Vagina (tissue), 2 donors: ENCODE results near the gene ACSS1.

Experiments used
- POLR2A ChIP-seq, 2 donors: fragments of 450-650 bp; IDR thresholded peaks; one replicate each; pipeline ENCODE4 v1.6.1; 2017; ENCODE audit warnings: antibody characterized with exemption in 2 of 2, mild to moderate bottlenecking in 2 of 2, moderate library complexity in 2 of 2
- TF ChIP-seq, protein P1 (sequence below), 3 experiments: fragments of 450-650 bp in 2 of 3; fragments of 200-600 bp in 1 of 3; sonication (generic) in 1 of 3; IDR thresholded peaks; one replicate each; pipeline ENCODE4 v1.5.1; 2017 to 2019; ENCODE audit warnings: antibody characterized with exemption in 3 of 3, mild to moderate bottlenecking in 2 of 3, moderate library complexity in 2 of 3

DNA sequence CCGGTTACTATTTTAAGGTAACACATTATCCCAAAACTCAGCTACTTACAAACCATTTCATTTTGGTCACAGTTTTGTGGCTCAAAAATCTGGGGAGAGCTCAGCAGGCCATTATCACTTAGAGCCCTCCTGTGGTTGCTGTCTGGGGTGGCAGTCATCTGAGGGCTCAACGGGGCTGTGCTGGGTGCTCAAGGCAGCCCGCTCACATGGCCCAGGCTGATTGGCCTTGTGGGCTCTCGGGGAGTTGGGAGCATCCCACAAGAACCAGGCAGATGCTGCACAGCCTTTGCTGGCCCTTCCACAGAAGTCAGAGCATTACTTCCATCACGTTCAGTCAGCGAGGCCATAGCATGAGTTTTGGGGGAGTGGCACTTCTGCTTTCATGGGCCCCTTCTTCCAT is 30.3 kb upstream of the ACSS1 start:
- no peak for TF ChIP-seq POLR2A (IDR thresholded peaks at IDR 0.05)
- TF ChIP-seq, protein P1, sequence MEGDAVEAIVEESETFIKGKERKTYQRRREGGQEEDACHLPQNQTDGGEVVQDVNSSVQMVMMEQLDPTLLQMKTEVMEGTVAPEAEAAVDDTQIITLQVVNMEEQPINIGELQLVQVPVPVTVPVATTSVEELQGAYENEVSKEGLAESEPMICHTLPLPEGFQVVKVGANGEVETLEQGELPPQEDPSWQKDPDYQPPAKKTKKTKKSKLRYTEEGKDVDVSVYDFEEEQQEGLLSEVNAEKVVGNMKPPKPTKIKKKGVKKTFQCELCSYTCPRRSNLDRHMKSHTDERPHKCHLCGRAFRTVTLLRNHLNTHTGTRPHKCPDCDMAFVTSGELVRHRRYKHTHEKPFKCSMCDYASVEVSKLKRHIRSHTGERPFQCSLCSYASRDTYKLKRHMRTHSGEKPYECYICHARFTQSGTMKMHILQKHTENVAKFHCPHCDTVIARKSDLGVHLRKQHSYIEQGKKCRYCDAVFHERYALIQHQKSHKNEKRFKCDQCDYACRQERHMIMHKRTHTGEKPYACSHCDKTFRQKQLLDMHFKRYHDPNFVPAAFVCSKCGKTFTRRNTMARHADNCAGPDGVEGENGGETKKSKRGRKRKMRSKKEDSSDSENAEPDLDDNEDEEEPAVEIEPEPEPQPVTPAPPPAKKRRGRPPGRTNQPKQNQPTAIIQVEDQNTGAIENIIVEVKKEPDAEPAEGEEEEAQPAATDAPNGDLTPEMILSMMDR (IDR thresholded peaks at IDR 0.05): no peak
